Measurements from ENCODE around the gene GSS.

Gene GSS

GRCh38 chr20:34995192-34995591 is 39.6 kb upstream of the GSS start:
- no peak overlapping the region for H2BK15ac ChIP-seq (replicated peaks; ENCODE audit: low read depth)
- H3K36me3 ChIP-seq (ENCODE audit: control insufficient read depth, insufficient read depth, low read length) = peaks cover 4% of the 10 kb centered on the region
- no peak overlapping the region for H4K8ac ChIP-seq (ENCODE audit: low read depth, low read length)
- H3K4me1 ChIP-seq (ENCODE audit: control insufficient read depth, low read depth, low read length) = no peaks in the 10 kb centered on the region
- H2BK120ac ChIP-seq (ENCODE audit: low read depth, low read length) = no peak overlapping the region
- H3K18ac ChIP-seq (ENCODE audit: low read length) = no peak overlapping the region
- H2AK5ac ChIP-seq (ENCODE audit: low read length) = no peak overlapping the region
- no peak overlapping the region for H3K4me2 ChIP-seq (ENCODE audit: low read length)
- H3K9ac ChIP-seq (ENCODE audit: low read length) = no peak overlapping the region
- H3K27ac ChIP-seq (ENCODE audit: low read depth, low read length) = no peak overlapping the region
- H3K4me3 ChIP-seq (ENCODE audit: low read length) = no peak overlapping the region
- DNase-seq = no peak
- no peak overlapping the region for H2BK5ac ChIP-seq (ENCODE audit: low read length)
- no peak overlapping the region for H3K23ac ChIP-seq (ENCODE audit: low read length)
- H3K79me1 ChIP-seq (ENCODE audit: low read length) = no peaks in the 10 kb centered on the region
- no peak overlapping the region for H3K4ac ChIP-seq (ENCODE audit: low read depth, low read length)
- H3K56ac ChIP-seq (ENCODE audit: low read length) = no peak overlapping the region
- no peak overlapping the region for H4K5ac ChIP-seq (ENCODE audit: low read length)
- WGBS (ENCODE audit: extremely low coverage, insufficient coverage, low lambda C conversion rate) = no CpG with 5 or more reads among the region's 14 CpGs
- H3K27me3 ChIP-seq (ENCODE audit: insufficient read depth, low read length, poor library complexity) = no peaks in the 10 kb centered on the region
- H3K79me2 ChIP-seq (ENCODE audit: control insufficient read depth, insufficient read depth, low read length) = no peaks in the 10 kb centered on the region

- Histone ChIP-seq H3K4ac (ENCODE audit: low read depth, low read length) (no peak overlapping the region), H3K79me1 (ENCODE audit: low read length) (no peaks in the 10 kb centered on the region), H3K4me1 (ENCODE audit: control insufficient read depth, low read depth, low read length) (no peaks in the 10 kb centered on the region), H3K23ac (ENCODE audit: low read length) (no peak overlapping the region), H2BK5ac (ENCODE audit: low read length) (no peak overlapping the region), H4K8ac (ENCODE audit: low read depth, low read length) (no peak overlapping the region), H3K4me3 (ENCODE audit: low read length) (no peak overlapping the region), H3K4me2 (ENCODE audit: low read length) (no peak overlapping the region), H3K18ac (ENCODE audit: low read length) (no peak overlapping the region), H2AK5ac (ENCODE audit: low read length) (no peak overlapping the region), H3K79me2 (ENCODE audit: control insufficient read depth, insufficient read depth, low read length) (no peaks in the 10 kb centered on the region), H2BK15ac (replicated peaks; ENCODE audit: low read depth) (no peak overlapping the region), H2BK120ac (ENCODE audit: low read depth, low read length) (no peak overlapping the region), H4K5ac (ENCODE audit: low read length) (no peak overlapping the region), H3K27ac (ENCODE audit: low read depth, low read length) (no peak overlapping the region), H3K27me3 (ENCODE audit: insufficient read depth, low read length, poor library complexity) (no peaks in the 10 kb centered on the region), H3K56ac (ENCODE audit: low read length) (no peak overlapping the region), H3K9ac (ENCODE audit: low read length) (no peak overlapping the region), H3K36me3 (ENCODE audit: control insufficient read depth, insufficient read depth, low read length) (peaks cover 4% of the 10 kb centered on the region)
- DNase-seq = no peak
- no CpG with 5 or more reads among the region's 14 CpGs for WGBS (ENCODE audit: extremely low coverage, insufficient coverage, low lambda C conversion rate)
Observed at GRCh38 chr20:34994509-34995131, 39.0 kb upstream of the GSS start.

- Histone ChIP-seq H2AK5ac (ENCODE audit: low read length) (no peak overlapping the region), H3K79me1 (ENCODE audit: low read length) (no peaks in the 10 kb centered on the region), H2BK15ac (replicated peaks; ENCODE audit: low read depth) (no peak overlapping the region), H4K5ac (ENCODE audit: low read length) (no peak overlapping the region), H3K27ac (ENCODE audit: low read depth, low read length) (no peak overlapping the region), H4K8ac (ENCODE audit: low read depth, low read length) (no peak overlapping the region), H3K27me3 (ENCODE audit: insufficient read depth, low read length, poor library complexity) (no peaks in the 10 kb centered on the region), H3K4me1 (ENCODE audit: control insufficient read depth, low read depth, low read length) (no peaks in the 10 kb centered on the region), H3K56ac (ENCODE audit: low read length) (no peak overlapping the region), H3K9ac (ENCODE audit: low read length) (no peak overlapping the region), H3K23ac (ENCODE audit: low read length) (no peak overlapping the region), H3K4me2 (ENCODE audit: low read length) (no peak overlapping the region), H3K79me2 (ENCODE audit: control insufficient read depth, insufficient read depth, low read length) (no peaks in the 10 kb centered on the region), H3K18ac (ENCODE audit: low read length) (no peak overlapping the region), H2BK120ac (ENCODE audit: low read depth, low read length) (no peak overlapping the region), H3K4ac (ENCODE audit: low read depth, low read length) (no peak overlapping the region), H2BK5ac (ENCODE audit: low read length) (no peak overlapping the region), H3K36me3 (ENCODE audit: control insufficient read depth, insufficient read depth, low read length) (peaks cover 4% of the 10 kb centered on the region), H3K4me3 (ENCODE audit: low read length) (no peak overlapping the region)
- no CpG with 5 or more reads among the region's 22 CpGs for WGBS (ENCODE audit: extremely low coverage, insufficient coverage, low lambda C conversion rate)
- no peak for DNase-seq
Observed at GRCh38 chr20:34993941-34994508, 38.4 kb upstream of the GSS start.

GRCh38 chr20:34992751-34993417 is 37.3 kb upstream of the GSS start:
- WGBS (ENCODE audit: extremely low coverage, insufficient coverage, low lambda C conversion rate) = no CpG with 5 or more reads among the region's 20 CpGs
- no peaks in the 10 kb centered on the region for H3K79me2 ChIP-seq (ENCODE audit: control insufficient read depth, insufficient read depth, low read length)
- no peak overlapping the region for H3K27ac ChIP-seq (ENCODE audit: low read depth, low read length)
- DNase-seq = no peak
- H2BK15ac ChIP-seq (replicated peaks; ENCODE audit: low read depth) = no peak overlapping the region
- H4K5ac ChIP-seq (ENCODE audit: low read length) = no peak overlapping the region
- no peak overlapping the region for H2BK120ac ChIP-seq (ENCODE audit: low read depth, low read length)
- H4K8ac ChIP-seq (ENCODE audit: low read depth, low read length) = no peak overlapping the region
- no peak overlapping the region for H2AK5ac ChIP-seq (ENCODE audit: low read length)
- no peak overlapping the region for H3K4ac ChIP-seq (ENCODE audit: low read depth, low read length)
- H3K18ac ChIP-seq (ENCODE audit: low read length) = no peak overlapping the region
- H3K23ac ChIP-seq (ENCODE audit: low read length) = no peak overlapping the region
- no peak overlapping the region for H2BK5ac ChIP-seq (ENCODE audit: low read length)
- no peak overlapping the region for H3K4me2 ChIP-seq (ENCODE audit: low read length)
- no peak overlapping the region for H3K56ac ChIP-seq (ENCODE audit: low read length)
- H3K27me3 ChIP-seq (ENCODE audit: insufficient read depth, low read length, poor library complexity) = no peaks in the 10 kb centered on the region
- no peaks in the 10 kb centered on the region for H3K79me1 ChIP-seq (ENCODE audit: low read length)
- no peak overlapping the region for H3K4me3 ChIP-seq (ENCODE audit: low read length)
- peaks cover 1% of the 10 kb centered on the region for H3K36me3 ChIP-seq (ENCODE audit: control insufficient read depth, insufficient read depth, low read length)
- no peaks in the 10 kb centered on the region for H3K4me1 ChIP-seq (ENCODE audit: control insufficient read depth, low read depth, low read length)
- H3K9ac ChIP-seq (ENCODE audit: low read length) = no peak overlapping the region

GRCh38 chr20:34990661-34991214 is 35.1 kb upstream of the GSS start:
- Histone ChIP-seq H4K5ac (ENCODE audit: low read length) (no peak overlapping the region), H3K18ac (ENCODE audit: low read length) (no peak overlapping the region), H4K8ac (ENCODE audit: low read depth, low read length) (no peak overlapping the region), H3K4me1 (ENCODE audit: control insufficient read depth, low read depth, low read length) (no peaks in the 10 kb centered on the region), H3K4ac (ENCODE audit: low read depth, low read length) (no peak overlapping the region), H2BK5ac (ENCODE audit: low read length) (no peak overlapping the region), H3K79me1 (ENCODE audit: low read length) (no peaks in the 10 kb centered on the region), H3K27me3 (ENCODE audit: insufficient read depth, low read length, poor library complexity) (no peaks in the 10 kb centered on the region), H3K79me2 (ENCODE audit: control insufficient read depth, insufficient read depth, low read length) (no peaks in the 10 kb centered on the region), H3K4me2 (ENCODE audit: low read length) (no peak overlapping the region), H3K9ac (ENCODE audit: low read length) (no peak overlapping the region), H2AK5ac (ENCODE audit: low read length) (no peak overlapping the region), H3K56ac (ENCODE audit: low read length) (no peak overlapping the region), H2BK15ac (replicated peaks; ENCODE audit: low read depth) (no peak overlapping the region), H3K36me3 (ENCODE audit: control insufficient read depth, insufficient read depth, low read length) (peaks cover 1% of the 10 kb centered on the region), H3K23ac (ENCODE audit: low read length) (no peak overlapping the region), H3K27ac (ENCODE audit: low read depth, low read length) (no peak overlapping the region), H3K4me3 (ENCODE audit: low read length) (no peak overlapping the region), H2BK120ac (ENCODE audit: low read depth, low read length) (no peak overlapping the region)
- no peak for DNase-seq
- WGBS (ENCODE audit: extremely low coverage, insufficient coverage, low lambda C conversion rate) = no CpG with 5 or more reads among the region's 18 CpGs

Measured in mesendoderm (in vitro differentiated cells).